Measurements from ENCODE around the gene OR1E2. TPM values are rescaled to one million over a fixed set of nuclear protein-coding genes. Genes with fewer than 3 reads are reported as not detected.
"Not testable (repeated sequence)": the region's sequence is repeated elsewhere in the genome, so short reads cannot be mapped to it uniquely, and the experiment has no call there.

OR1E2 gene
- total and polyA plus RNA-seq, 4 donors, result 0.23 TPM; not detected in 3

- H3K9me3 ChIP-seq (ENCODE audit: control insufficient read depth, insufficient read depth, low read length), result not testable (repeated sequence)
- no CpG with 5 or more reads among the region's 1 CpG for WGBS (ENCODE audit: insufficient coverage)
Measured at GRCh38 chr17:3466355-3466754, 32.7 kb upstream of the OR1E2 start.

DNA sequence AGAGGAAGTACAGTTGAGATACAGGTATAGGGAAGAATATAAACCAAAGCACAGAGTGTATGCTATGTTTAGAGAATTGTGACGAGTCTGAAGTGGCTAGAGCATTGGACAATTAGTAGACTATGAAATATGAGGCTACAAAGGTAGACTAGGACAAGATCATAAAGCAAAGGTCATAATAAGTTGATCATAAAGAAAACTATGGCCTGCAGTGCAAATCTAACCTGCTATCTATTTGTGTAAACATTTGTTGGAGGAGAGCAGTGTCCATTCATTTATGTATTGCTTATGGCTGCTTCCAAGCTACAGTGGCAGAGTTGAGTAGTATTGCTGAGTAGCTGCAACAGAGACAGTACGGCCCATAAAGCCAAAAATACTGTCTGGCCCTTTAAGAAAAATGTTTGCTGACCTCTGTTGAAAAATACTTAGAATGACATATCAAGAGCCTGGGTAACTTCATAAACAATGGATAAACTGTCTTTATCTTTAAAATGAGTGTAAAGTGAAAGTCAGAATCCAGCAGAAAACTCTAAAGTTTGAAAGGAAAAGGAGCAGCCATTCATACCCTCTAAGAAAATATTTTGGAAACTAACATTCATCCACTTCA is 14.5 kb upstream of the OR1E2 start:
- Histone ChIP-seq H3K27ac (ENCODE audit: low read depth, low read length) (no peak overlapping the region), H3K27me3 (ENCODE audit: control insufficient read depth, insufficient read depth, low read length) (no peaks in the 10 kb centered on the region), H3K4me1 (ENCODE audit: control insufficient read depth, insufficient read depth, low read length) (no peaks in the 10 kb centered on the region), H3K9me3 (ENCODE audit: control insufficient read depth, insufficient read depth, low read length) (no peaks in the 10 kb centered on the region), H3K36me3 (ENCODE audit: control insufficient read depth, insufficient read depth, low read length) (no peaks in the 10 kb centered on the region), H3K4me3 (ENCODE audit: low read depth, low read length) (no peak overlapping the region)
- 71% methylated on average over 1 of the region's 2 CpGs for WGBS (ENCODE audit: insufficient coverage)
- DNase-seq (ENCODE audit: low read depth in 4 of 6, low spot score in 6 of 6), result no peak

More at GRCh38 chr17:3466355-3466754, 32.7 kb upstream of the OR1E2 start:
- not testable (repeated sequence) for H3K4me3 ChIP-seq (ENCODE audit: low read depth, low read length); H3K4me1 ChIP-seq (ENCODE audit: control insufficient read depth, insufficient read depth, low read length); H3K36me3 ChIP-seq (ENCODE audit: control insufficient read depth, insufficient read depth, low read length); H3K27me3 ChIP-seq (ENCODE audit: control insufficient read depth, insufficient read depth, low read length); H3K27ac ChIP-seq (ENCODE audit: low read depth, low read length); DNase-seq (ENCODE audit: low read depth in 4 of 6, low spot score in 6 of 6)

DNA sequence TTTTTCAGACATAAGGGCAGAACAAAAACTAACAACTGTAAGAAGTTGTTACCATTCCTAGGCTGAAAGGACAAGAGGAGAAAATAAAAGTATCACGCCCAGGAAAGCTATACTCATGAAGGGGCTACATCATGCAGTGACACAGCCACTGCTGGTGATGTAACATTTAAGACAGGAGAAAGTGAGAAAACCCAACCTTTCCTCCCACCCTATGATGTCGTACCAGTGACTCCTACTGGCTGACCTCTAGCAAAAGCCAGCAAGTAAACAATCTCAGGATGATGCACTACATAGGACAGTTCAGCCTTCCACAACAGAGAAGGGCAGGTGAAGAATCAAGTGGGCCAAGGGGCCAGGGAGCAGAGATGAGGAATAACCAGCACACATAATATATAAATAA is 14.0 kb upstream of the OR1E2 start:
- Histone ChIP-seq H3K4me3 (ENCODE audit: low read depth, low read length) (no peak overlapping the region), H3K9me3 (ENCODE audit: control insufficient read depth, insufficient read depth, low read length) (no peaks in the 10 kb centered on the region), H3K36me3 (ENCODE audit: control insufficient read depth, insufficient read depth, low read length) (no peaks in the 10 kb centered on the region), H3K27me3 (ENCODE audit: control insufficient read depth, insufficient read depth, low read length) (no peaks in the 10 kb centered on the region), H3K4me1 (ENCODE audit: control insufficient read depth, insufficient read depth, low read length) (no peaks in the 10 kb centered on the region), H3K27ac (ENCODE audit: low read depth, low read length) (no peak overlapping the region)
- no peak for DNase-seq (ENCODE audit: low read depth in 4 of 6, low spot score in 6 of 6)
- no CpG with 5 or more reads among the region's 2 CpGs for WGBS (ENCODE audit: insufficient coverage)

DNA sequence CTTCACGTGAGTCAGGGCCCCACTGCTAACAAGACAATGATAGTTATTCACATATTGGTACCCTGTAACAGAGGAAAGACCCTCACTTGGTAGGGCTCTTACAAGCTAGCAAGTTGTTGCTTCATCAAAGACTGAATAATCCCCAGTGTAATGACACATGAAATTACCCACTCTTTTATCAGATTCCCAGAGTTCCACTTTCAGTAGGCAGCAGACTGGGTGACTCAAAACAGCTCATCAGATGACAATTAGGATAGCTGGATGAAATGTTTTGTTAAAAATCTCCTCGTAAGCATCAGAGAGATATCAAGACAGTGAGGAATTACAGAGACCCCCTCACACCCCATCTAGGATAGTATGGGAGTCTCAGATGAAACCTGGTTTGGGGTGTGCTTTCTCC is 6.8 kb upstream of the OR1E2 start:
- no CpG with 5 or more reads among the region's 2 CpGs for WGBS (ENCODE audit: insufficient coverage)
- Histone ChIP-seq H3K36me3 (ENCODE audit: control insufficient read depth, insufficient read depth, low read length) (no peaks in the 10 kb centered on the region), H3K27me3 (ENCODE audit: control insufficient read depth, insufficient read depth, low read length) (no peaks in the 10 kb centered on the region), H3K27ac (ENCODE audit: low read depth, low read length) (no peak overlapping the region), H3K9me3 (ENCODE audit: control insufficient read depth, insufficient read depth, low read length) (no peaks in the 10 kb centered on the region), H3K4me1 (ENCODE audit: control insufficient read depth, insufficient read depth, low read length) (no peaks in the 10 kb centered on the region), H3K4me3 (ENCODE audit: low read depth, low read length) (no peak overlapping the region)
- no peak for DNase-seq (ENCODE audit: low read depth in 4 of 6, low spot score in 6 of 6)

- DNase-seq (ENCODE audit: low read depth in 4 of 6, low spot score in 6 of 6), result no peak
- WGBS (ENCODE audit: insufficient coverage), result 88% methylated on average over 1 of the region's 1 CpG
- Histone ChIP-seq H3K27ac (ENCODE audit: low read depth, low read length) (no peak overlapping the region), H3K4me3 (ENCODE audit: low read depth, low read length) (no peak overlapping the region), H3K27me3 (ENCODE audit: control insufficient read depth, insufficient read depth, low read length) (no peaks in the 10 kb centered on the region), H3K9me3 (ENCODE audit: control insufficient read depth, insufficient read depth, low read length) (no peaks in the 10 kb centered on the region), H3K4me1 (ENCODE audit: control insufficient read depth, insufficient read depth, low read length) (no peaks in the 10 kb centered on the region), H3K36me3 (ENCODE audit: control insufficient read depth, insufficient read depth, low read length) (no peaks in the 10 kb centered on the region)
Measured at GRCh38 chr17:3438368-3438767, 4.7 kb upstream of the OR1E2 start.

DNA sequence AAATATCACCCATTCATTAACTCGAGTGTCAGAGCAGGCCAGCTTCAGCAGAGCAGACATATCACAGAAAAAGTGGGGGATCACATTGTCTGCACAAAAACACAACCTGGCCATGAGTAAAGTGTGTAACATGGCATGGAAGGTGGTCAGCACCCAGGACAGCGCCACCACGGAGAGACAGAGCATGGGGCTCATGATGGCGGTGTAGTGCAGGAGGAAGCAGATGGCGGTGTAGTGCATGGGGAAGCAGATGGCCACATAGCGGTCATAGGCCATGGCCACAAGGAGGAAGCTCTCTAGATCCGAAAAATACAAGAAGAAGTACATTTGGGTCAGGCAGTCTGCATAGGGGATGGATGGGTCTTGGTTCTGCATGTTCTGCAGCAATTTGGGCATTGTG is 426 bp downstream of the OR1E2 start:
- H3K4me1 ChIP-seq (ENCODE audit: control insufficient read depth, insufficient read depth, low read length); H3K36me3 ChIP-seq (ENCODE audit: control insufficient read depth, insufficient read depth, low read length); H3K27me3 ChIP-seq (ENCODE audit: control insufficient read depth, insufficient read depth, low read length); H3K4me3 ChIP-seq (ENCODE audit: low read depth, low read length); H3K9me3 ChIP-seq (ENCODE audit: control insufficient read depth, insufficient read depth, low read length); DNase-seq (ENCODE audit: low read depth in 4 of 6, low spot score in 6 of 6); H3K27ac ChIP-seq (ENCODE audit: low read depth, low read length): not testable (repeated sequence)
- WGBS (ENCODE audit: insufficient coverage), result 39% methylated on average over 6 of the region's 7 CpGs

DNA sequence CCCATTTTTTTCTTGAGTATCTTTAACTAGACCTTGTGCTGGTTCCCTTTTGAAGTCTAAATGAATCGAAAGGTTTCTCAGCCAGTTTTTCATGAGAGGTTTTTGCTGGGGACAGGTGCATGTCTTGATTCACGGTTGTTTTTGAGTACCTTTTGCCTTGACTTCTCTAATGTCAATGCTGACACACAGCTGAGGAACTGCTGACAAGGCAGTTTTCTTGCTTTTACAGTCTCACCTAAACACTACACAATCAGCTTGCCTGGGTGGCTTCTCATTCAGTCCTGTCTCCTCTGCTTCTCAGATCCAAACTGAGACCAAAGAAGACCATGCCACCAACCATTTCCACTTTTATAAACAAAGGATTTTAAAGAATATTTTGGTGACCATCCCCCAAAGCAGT is 15.4 kb downstream of the OR1E2 start:
- Histone ChIP-seq H3K27ac (ENCODE audit: low read depth, low read length) (no peak overlapping the region), H3K27me3 (ENCODE audit: control insufficient read depth, insufficient read depth, low read length) (no peaks in the 10 kb centered on the region), H3K36me3 (ENCODE audit: control insufficient read depth, insufficient read depth, low read length) (no peaks in the 10 kb centered on the region), H3K4me1 (ENCODE audit: control insufficient read depth, insufficient read depth, low read length) (no peaks in the 10 kb centered on the region), H3K4me3 (ENCODE audit: low read depth, low read length) (no peak overlapping the region), H3K9me3 (ENCODE audit: control insufficient read depth, insufficient read depth, low read length) (no peaks in the 10 kb centered on the region)
- no peak for DNase-seq (ENCODE audit: low read depth in 4 of 6, low spot score in 6 of 6)
- 50% methylated on average over 1 of the region's 2 CpGs for WGBS (ENCODE audit: insufficient coverage)

DNA sequence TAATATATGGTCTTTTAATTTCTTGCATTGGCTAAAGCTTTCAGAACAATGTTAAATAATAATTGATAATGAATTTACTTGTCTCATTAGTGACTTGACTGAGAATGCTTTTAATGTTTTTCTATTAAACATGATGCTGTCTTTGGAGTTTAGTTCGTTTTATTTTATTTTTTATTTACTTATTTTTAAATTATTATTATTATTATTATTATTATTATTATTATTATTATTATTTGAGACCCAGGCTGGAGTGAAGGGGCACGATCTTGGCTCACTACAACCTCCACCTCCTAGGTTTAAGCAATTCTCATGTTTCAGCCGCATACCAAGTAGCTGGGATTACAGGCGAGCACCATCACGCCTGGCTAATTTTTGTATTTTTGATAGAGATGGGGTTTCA is 18.0 kb downstream of the OR1E2 start:
- H3K9me3 ChIP-seq (ENCODE audit: control insufficient read depth, insufficient read depth, low read length), result no peaks in the 10 kb centered on the region
- 100% methylated on average over 3 of the region's 5 CpGs for WGBS (ENCODE audit: insufficient coverage)
- no peak overlapping the region for H3K4me3 ChIP-seq (ENCODE audit: low read depth, low read length)
- no peaks in the 10 kb centered on the region for H3K27me3 ChIP-seq (ENCODE audit: control insufficient read depth, insufficient read depth, low read length)
- no peaks in the 10 kb centered on the region for H3K36me3 ChIP-seq (ENCODE audit: control insufficient read depth, insufficient read depth, low read length)
- no peak overlapping the region for H3K27ac ChIP-seq (ENCODE audit: low read depth, low read length)
- H3K4me1 ChIP-seq (ENCODE audit: control insufficient read depth, insufficient read depth, low read length), result no peaks in the 10 kb centered on the region
- no peak for DNase-seq (ENCODE audit: low read depth in 4 of 6, low spot score in 6 of 6)

DNA sequence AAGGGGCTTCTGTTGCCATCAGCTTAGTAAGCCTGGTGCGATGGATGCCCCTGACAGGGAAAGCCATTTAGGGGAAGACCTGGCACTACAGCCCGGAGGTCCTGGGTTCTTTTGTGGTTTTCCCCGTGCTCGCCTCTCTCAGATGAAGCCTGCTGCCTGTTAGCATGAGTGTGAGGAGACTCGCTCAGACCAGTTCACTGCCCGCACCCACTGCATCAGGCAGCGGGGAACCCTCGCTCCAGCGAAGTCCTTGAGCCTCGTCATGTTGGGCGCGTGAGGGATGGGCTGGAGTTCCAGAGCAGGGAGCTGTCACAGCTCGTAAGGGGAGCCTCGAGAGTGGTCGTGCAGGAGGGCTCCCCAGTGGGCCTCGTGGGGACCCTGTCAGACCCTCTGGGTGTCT is 21.4 kb downstream of the OR1E2 start:
- DNase-seq (ENCODE audit: low read depth in 4 of 6, low spot score in 6 of 6); H3K9me3 ChIP-seq (ENCODE audit: control insufficient read depth, insufficient read depth, low read length); H3K4me1 ChIP-seq (ENCODE audit: control insufficient read depth, insufficient read depth, low read length); H3K27ac ChIP-seq (ENCODE audit: low read depth, low read length); H3K27me3 ChIP-seq (ENCODE audit: control insufficient read depth, insufficient read depth, low read length); H3K36me3 ChIP-seq (ENCODE audit: control insufficient read depth, insufficient read depth, low read length); H3K4me3 ChIP-seq (ENCODE audit: low read depth, low read length): not testable (repeated sequence)
- no CpG with 5 or more reads among the region's 16 CpGs for WGBS (ENCODE audit: insufficient coverage)

GRCh38 chr17:3411070-3411469 is 22.6 kb downstream of the OR1E2 start, which contains the start of gene OR3A3:
TSS of gene OR3A3 (plus strand) at chr17:3411370.
- H3K4me1 ChIP-seq (ENCODE audit: control insufficient read depth, insufficient read depth, low read length), result no peaks in the 10 kb centered on the region
- no peak within 1 kb of the TSS for H3K27ac ChIP-seq (ENCODE audit: low read depth, low read length)
- no peaks in the 10 kb centered on the region for H3K9me3 ChIP-seq (ENCODE audit: control insufficient read depth, insufficient read depth, low read length)
- no peak for DNase-seq (ENCODE audit: low read depth in 4 of 6, low spot score in 6 of 6)
- WGBS (ENCODE audit: insufficient coverage), result 80% methylated on average over 1 of the region's 3 CpGs
- no peaks in the 10 kb centered on the region for H3K36me3 ChIP-seq (ENCODE audit: control insufficient read depth, insufficient read depth, low read length)
- no peaks in the 10 kb centered on the region for H3K27me3 ChIP-seq (ENCODE audit: control insufficient read depth, insufficient read depth, low read length)
- H3K4me3 ChIP-seq (ENCODE audit: low read depth, low read length), result no peak within 1 kb of the TSS

Data from spinal cord (tissue), 10 donors.